Fibroblast of pulmonary artery (primary cell): ENCODE data around the gene BMF.
"Not testable (repeated sequence)": the region's sequence is repeated elsewhere in the genome, so short reads cannot be mapped to it uniquely, and the experiment has no call there.

Source experiments
- DNase-seq: peaks from one replicate; pipeline ENCODE4 v3.0.0-alpha.2; 2010; ENCODE audit warnings: low read depth
- H3K4me3 ChIP-seq: replicated peaks from 2 replicates; pipeline ENCODE4 v1.5.1; 2011; ENCODE audit warnings: low read depth, mild to moderate bottlenecking, control low read depth, low read length, moderate library complexity
- CTCF ChIP-seq: IDR thresholded peaks from 2 replicates; pipeline ENCODE4 v1.5.1; 2011; ENCODE audit warnings: mild to moderate bottlenecking, control low read depth, low read length, inconsistent platforms; ENCODE audit errors: missing control alignments

The BMF gene

GRCh38 chr15:40108855-40109735 lies at the start of gene BMF:
Gene BMF, minus strand, starts transcription at chr15:40108879. Its CDS starts 2,793 bp downstream, at chr15:40106086.
- peak; percentile 33 for TF ChIP-seq CTCF
- DNase-seq, result peak; percentile 100
- H3K4me3 ChIP-seq, result peak within 1 kb of the TSS; percentile 83

- no peak for TF ChIP-seq CTCF
- DNase-seq, result no peak
- H3K4me3 ChIP-seq, result no peak overlapping the region
These were observed 49.2 kb upstream of the BMF start for GRCh38 chr15:40157778-40158447.

GRCh38 chr15:40155270-40155910 lies 46.7 kb upstream of the BMF start:
- no peak for TF ChIP-seq CTCF
- no peak for DNase-seq
- H3K4me3 ChIP-seq, result no peak overlapping the region

GRCh38 chr15:40154821-40155220 lies 46.1 kb upstream of the BMF start:
- DNase-seq, result not testable (repeated sequence)

GRCh38 chr15:40151991-40152390 lies 43.3 kb upstream of the BMF start:
- no peak overlapping the region for H3K4me3 ChIP-seq
- TF ChIP-seq CTCF, result no peak
- no peak for DNase-seq

More at GRCh38 chr15:40154821-40155220, 46.1 kb upstream of the BMF start:
- H3K4me3 ChIP-seq, result not testable (repeated sequence)

GRCh38 chr15:40151499-40151898 lies 42.8 kb upstream of the BMF start:
- no peak overlapping the region for H3K4me3 ChIP-seq
- no peak for TF ChIP-seq CTCF
- DNase-seq, result no peak

- H3K4me3 ChIP-seq, result no peak overlapping the region
- DNase-seq, result peak; percentile 68
- TF ChIP-seq CTCF, result no peak
These were observed 41.7 kb upstream of the BMF start for GRCh38 chr15:40150163-40150925.
